ENCODE results near the gene OSBPL1A.
"Not testable (repeated sequence)": the region's sequence is repeated elsewhere in the genome, so short reads cannot be mapped to it uniquely, and the experiment has no call there.

The OSBPL1A gene

GRCh38 chr18:24397131-24397693 is 412 bp downstream of the OSBPL1A start:
- peak; percentile 78 for DNase-seq (ENCODE audit: low spot score)

GRCh38 chr18:24396082-24396633 is 1.5 kb downstream of the OSBPL1A start:
- DNase-seq (ENCODE audit: low spot score): peak; percentile 27

- peak; percentile 43 for DNase-seq (ENCODE audit: low spot score)
These were observed 2.4 kb downstream of the OSBPL1A start for GRCh38 chr18:24395049-24395795.

GRCh38 chr18:24388957-24389356 is 8.7 kb downstream of the OSBPL1A start:
- no peak for DNase-seq (ENCODE audit: low spot score)

GRCh38 chr18:24386681-24387080 is 10.9 kb downstream of the OSBPL1A start:
- no peak for DNase-seq (ENCODE audit: low spot score)

- no peak for DNase-seq (ENCODE audit: low spot score)
These were observed 16.5 kb downstream of the OSBPL1A start for GRCh38 chr18:24381126-24381525.

GRCh38 chr18:24380163-24380747 is 17.4 kb downstream of the OSBPL1A start:
- no peak for DNase-seq (ENCODE audit: low spot score)

- DNase-seq (ENCODE audit: low spot score): no peak
These were observed 19.0 kb downstream of the OSBPL1A start for GRCh38 chr18:24378598-24378997.

- DNase-seq (ENCODE audit: low spot score): not testable (repeated sequence)
These were observed 21.1 kb downstream of the OSBPL1A start for GRCh38 chr18:24376531-24376930.

- no peak for DNase-seq (ENCODE audit: low spot score)
These were observed 24.3 kb downstream of the OSBPL1A start for GRCh38 chr18:24373328-24373727.

GRCh38 chr18:24372279-24372872 is 25.2 kb downstream of the OSBPL1A start:
- DNase-seq (ENCODE audit: low spot score): no peak

- no peak for DNase-seq (ENCODE audit: low spot score)
These were observed 27.5 kb downstream of the OSBPL1A start for GRCh38 chr18:24370120-24370519.

- DNase-seq (ENCODE audit: low spot score): no peak
These were observed 28.2 kb downstream of the OSBPL1A start for GRCh38 chr18:24369426-24369825.

- no peak for DNase-seq (ENCODE audit: low spot score)
These were observed 28.9 kb downstream of the OSBPL1A start for GRCh38 chr18:24368749-24369148.

- DNase-seq (ENCODE audit: low spot score): no peak
These were observed 31.3 kb downstream of the OSBPL1A start for GRCh38 chr18:24366328-24366727.

GRCh38 chr18:24364177-24364576 is 33.4 kb downstream of the OSBPL1A start:
- no peak for DNase-seq (ENCODE audit: low spot score)

- DNase-seq (ENCODE audit: low spot score): no peak
These were observed 34.9 kb downstream of the OSBPL1A start for GRCh38 chr18:24362757-24363156.

- DNase-seq (ENCODE audit: low spot score): peak; percentile 63
These were observed 37.7 kb downstream of the OSBPL1A start for GRCh38 chr18:24359787-24360530.

GRCh38 chr18:24354278-24354677 is 43.3 kb downstream of the OSBPL1A start:
- DNase-seq (ENCODE audit: low spot score): no peak

- DNase-seq (ENCODE audit: low spot score): no peak
These were observed 51.4 kb downstream of the OSBPL1A start for GRCh38 chr18:24346254-24346653.

GRCh38 chr18:24344509-24344908 is 53.1 kb downstream of the OSBPL1A start:
- DNase-seq (ENCODE audit: low spot score): no peak

- DNase-seq (ENCODE audit: low spot score): no peak
These were observed 55.3 kb downstream of the OSBPL1A start for GRCh38 chr18:24342347-24342746.
